GM19468 (cell line): ENCODE data around the gene CTXND2.
"Not testable (repeated sequence)": the region's sequence is repeated elsewhere in the genome, so short reads cannot be mapped to it uniquely, and the experiment has no call there.

Experiments
- ATAC-seq: cut with Tn5 transposase; IDR thresholded peaks from one replicate; pipeline ENCODE4 v1.9.1; 2021; ENCODE audit warnings: mild to moderate bottlenecking, moderate library complexity, moderate number of reproducible peaks; ENCODE audit not compliant: unreplicated experiment; ENCODE audit errors: extremely low read depth

The CTXND2 gene

GRCh38 chr1:150887018-150887417 lies at the start of gene CTXND2:
TSS of gene CTXND2 (plus strand) at chr1:150887136. CDS start at chr1:150912315, 25,179 bp downstream.
- no peak for ATAC-seq

- not testable (repeated sequence) for ATAC-seq
These were observed 46.1 kb upstream of the CTXND2 start for GRCh38 chr1:150840850-150841249.

DNA sequence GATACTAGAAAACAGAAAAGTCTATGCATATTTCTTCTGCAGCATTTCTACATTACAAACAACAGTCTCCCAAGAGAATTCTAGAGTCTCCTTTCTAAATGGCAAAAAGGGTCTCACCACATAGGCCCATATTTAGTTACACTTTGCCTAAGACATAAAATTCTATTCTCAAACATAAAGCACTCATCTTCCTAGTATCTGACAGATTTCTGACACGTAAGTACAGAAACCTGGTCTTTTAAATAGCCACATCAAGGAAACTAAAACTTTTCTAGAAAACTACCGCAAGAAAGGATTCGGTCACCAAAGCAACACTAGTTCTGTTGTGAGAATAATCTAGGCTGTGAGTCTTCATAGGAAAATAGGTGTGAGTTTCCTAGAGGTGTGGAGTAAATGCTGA lies 45.3 kb upstream of the CTXND2 start:
- ATAC-seq = no peak

GRCh38 chr1:150842343-150842742 lies 44.6 kb upstream of the CTXND2 start:
- ATAC-seq = no peak

- ATAC-seq = no peak
These were observed 44.0 kb upstream of the CTXND2 start for GRCh38 chr1:150842964-150843363.

- ATAC-seq = no peak
These were observed 43.5 kb upstream of the CTXND2 start for GRCh38 chr1:150843474-150843873.

DNA sequence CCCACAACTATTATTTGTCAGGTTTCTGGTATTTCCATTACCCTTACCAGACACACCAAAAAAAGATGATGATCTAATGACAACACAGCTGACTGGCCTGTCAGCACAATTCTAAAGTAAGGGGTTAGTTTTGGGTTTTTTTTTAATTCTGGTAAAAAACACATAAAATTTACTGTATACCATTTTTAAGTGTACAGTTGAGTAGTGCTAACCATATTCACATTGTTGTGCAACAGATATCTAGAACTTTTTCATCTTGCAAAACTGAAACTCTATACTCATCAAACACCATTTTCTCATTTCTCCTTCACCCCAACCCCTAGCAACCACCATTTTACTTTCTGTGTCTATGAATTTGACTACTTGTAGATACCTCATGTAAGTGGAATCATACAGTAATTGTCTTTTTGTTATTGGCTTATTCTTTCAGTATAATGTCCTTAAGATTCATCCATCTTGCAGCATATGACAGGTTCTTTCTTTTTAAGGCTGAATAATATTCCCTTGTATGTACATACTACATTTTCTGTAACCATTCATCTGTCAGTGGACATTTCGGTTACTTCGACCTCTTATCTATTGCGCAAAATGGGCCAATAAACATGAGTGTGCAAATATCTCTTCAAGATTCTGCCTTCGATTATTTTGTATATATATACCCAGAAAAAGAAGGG lies 40.3 kb upstream of the CTXND2 start:
- ATAC-seq = no peak

- not testable (repeated sequence) for ATAC-seq
These were observed 36.1 kb upstream of the CTXND2 start for GRCh38 chr1:150850801-150851362.

- not testable (repeated sequence) for ATAC-seq
These were observed 34.2 kb upstream of the CTXND2 start for GRCh38 chr1:150852734-150853133.

- no peak for ATAC-seq
These were observed 23.2 kb upstream of the CTXND2 start for GRCh38 chr1:150863724-150864123.

GRCh38 chr1:150864200-150864599 lies 22.7 kb upstream of the CTXND2 start:
- not testable (repeated sequence) for ATAC-seq

DNA sequence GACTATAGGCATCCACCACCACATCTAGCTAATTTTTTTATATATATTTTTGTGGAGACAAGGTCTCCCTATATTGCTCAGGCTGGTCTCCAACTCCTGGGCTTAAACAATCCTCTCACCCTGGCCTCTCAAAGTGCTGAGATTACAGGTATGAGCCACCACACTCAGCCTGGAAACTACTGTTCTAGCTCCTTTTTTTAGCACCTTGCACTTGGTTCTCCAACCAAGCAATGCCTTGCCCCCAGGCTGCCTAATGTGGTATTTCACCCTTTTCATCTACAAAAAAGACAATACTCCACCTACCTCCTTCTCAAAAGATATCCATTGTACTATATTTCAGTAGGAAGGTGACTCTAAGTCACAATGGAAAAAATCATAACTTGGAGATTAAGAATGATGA lies 17.3 kb upstream of the CTXND2 start:
- no peak for ATAC-seq

DNA sequence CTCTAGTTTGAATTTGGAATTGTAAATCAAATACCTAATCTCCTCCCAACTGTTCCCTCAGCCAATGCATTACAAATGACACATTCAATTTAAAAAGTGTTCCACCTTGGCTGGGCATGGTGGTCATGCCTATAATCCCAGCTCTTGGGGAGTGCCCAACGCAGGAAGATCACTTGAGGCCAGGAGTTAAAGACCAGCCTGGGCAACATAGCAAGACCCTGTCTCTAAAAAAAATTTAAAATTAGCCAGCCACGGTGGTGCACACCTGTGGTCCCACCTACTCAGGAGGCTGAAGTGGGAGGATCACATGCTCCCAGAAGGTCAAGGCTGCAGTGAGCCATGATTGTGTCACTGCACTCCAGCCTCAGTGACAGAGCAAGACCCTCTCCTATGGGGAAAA lies 14.4 kb upstream of the CTXND2 start:
- ATAC-seq = no peak

- ATAC-seq = no peak
These were observed 13.4 kb upstream of the CTXND2 start for GRCh38 chr1:150873521-150873920.

- no peak for ATAC-seq
These were observed 12.3 kb upstream of the CTXND2 start for GRCh38 chr1:150874455-150875196.

DNA sequence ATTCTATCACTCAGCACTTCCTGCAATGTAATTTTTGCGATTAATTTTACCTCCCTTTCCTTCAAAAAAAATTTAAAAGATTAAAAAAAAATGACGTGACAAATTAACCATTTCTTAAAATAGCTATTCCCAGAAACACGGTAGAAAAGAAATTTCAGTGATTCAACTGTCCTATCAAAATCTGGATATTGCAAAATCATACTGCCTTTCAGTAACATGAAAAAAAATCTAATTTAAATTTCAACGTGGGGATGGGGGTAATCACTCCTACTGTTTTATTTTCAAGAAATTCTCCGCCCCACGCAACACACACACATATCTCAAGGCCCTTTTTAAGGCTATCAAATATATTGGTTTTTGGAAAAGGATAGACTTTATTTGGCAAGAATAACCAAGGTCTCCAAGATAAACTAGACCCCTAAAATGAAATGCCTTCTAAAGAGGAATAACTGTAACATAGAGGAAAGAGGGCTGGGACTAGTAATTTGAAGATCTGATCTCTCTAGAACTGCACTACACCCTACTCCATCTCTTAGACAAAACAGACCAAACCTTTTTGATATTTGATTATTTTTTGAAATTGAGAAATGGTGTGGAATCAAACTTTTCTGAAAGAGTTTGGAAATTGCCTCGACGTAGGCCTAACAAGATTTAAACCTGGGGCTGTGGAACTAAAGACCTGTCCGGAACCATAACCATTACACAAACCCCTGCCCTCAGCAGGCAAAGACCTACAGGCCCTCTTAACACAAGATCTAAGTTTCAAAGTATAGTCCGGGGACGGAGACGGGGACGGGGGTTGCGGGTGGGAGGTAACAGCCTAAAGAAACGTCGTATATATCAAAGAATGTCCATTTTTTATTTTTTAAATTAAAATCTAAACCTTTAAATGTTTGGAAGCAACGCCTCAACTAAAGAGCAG lies 11.5 kb upstream of the CTXND2 start:
- ATAC-seq = no peak

GRCh38 chr1:150876119-150876454 lies 10.8 kb upstream of the CTXND2 start:
- no peak for ATAC-seq

DNA sequence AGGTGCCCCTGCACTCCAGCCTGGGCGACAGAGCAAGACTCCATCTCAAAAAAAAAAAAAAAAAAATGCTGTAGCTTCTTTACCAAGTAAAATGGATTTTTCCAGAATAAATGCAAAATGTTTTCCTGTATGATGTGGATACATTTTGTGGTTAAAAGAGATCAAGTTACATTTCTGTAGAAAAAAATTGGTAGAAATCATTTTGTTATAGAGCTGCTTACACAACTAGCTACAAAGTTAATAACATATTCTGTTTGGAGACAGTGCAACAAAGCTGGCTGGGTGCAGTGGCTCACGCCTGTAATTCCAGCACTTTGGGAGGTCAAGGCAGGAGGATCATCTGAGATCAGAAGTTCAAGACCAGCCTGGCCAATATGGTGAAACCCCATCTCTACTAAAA lies 8.0 kb upstream of the CTXND2 start:
- not testable (repeated sequence) for ATAC-seq

DNA sequence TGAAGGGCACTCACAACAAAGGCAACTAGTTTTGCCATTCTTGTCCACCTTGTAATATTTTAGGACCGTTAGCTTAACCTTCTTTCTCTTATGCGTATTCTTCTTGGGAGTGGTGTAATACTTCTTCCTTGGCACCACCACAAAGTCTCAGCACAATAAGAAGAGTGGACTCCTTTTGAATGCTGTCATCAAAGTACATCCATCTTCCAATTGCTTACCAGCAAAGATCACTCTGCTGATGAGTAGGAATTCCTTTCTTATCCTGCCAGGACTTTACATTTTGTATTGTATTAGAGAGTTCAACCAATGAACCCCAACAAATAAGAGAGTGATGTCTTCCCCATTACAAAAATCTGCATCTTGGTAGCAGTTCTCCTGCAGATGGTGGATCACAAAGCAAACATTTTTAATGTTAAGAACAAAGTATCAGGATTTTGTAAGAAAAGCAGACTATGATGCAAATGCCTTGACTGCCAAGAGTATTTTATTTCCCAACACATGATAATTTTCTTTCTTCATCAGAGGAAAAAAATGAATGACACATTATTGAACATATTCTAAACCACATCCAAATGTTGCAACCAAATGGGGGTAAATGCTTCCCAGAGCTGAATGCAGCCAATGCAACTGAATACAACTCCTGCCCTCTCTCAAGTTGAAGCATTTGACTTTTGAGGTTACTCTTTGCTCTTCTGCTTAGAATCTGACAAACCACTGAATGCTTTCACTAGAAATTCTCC lies 5.4 kb upstream of the CTXND2 start:
- ATAC-seq = no peak

DNA sequence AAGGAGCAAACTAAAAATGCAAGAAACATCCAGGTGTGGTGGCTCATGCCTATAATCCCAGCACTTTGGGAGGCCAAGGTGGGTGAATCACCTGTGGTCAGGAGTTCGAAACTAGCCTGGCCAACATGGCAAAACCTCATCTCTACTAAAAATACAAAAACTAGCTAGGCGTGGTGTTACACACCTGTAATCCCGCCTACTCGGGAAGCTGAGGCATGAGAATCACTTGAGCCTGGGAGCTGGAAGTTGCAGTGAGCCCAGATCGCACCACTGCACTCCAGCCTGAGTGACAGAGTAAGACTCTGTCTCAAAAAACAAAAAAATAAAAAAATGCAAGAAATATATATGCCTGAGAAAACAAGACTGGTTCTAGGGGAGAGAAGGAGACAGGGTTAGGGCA lies 3.8 kb upstream of the CTXND2 start:
- ATAC-seq = not testable (repeated sequence)
